Choroid plexus epithelial cell (primary cell): ENCODE measurements around the gene GNAI2.
A peak's percentile ranks its signal among the peaks of the same experiment; 100 is the strongest.

Source experiments
- DNase-seq: peaks from one replicate; pipeline ENCODE4 v3.0.0-alpha.2; 2010; ENCODE audit warnings: low read depth
- H3K4me3 ChIP-seq: 2 replicates; pipeline ENCODE4 v1.5.1; 2011; ENCODE audit warnings: low read depth, mild to moderate bottlenecking, control low read depth, low read length, moderate library complexity
- CTCF ChIP-seq: conservative IDR thresholded peaks from 2 replicates; pipeline ENCODE4 v1.5.1; 2011; ENCODE audit warnings: low read depth, mild to moderate bottlenecking, control low read depth, inconsistent platforms, low read length, moderate library complexity

GNAI2 gene

GRCh38 chr3:50303013-50303815 is 67.2 kb downstream of the GNAI2 start, which contains the start of gene HYAL1:
Gene HYAL1 (minus strand): TSS chr3:50303574. CDS start chr3:50302956, 618 bp downstream.
- no peak within 1 kb of the TSS for H3K4me3 ChIP-seq
- no peak for DNase-seq
- peak; percentile 5 for TF ChIP-seq CTCF

DNA sequence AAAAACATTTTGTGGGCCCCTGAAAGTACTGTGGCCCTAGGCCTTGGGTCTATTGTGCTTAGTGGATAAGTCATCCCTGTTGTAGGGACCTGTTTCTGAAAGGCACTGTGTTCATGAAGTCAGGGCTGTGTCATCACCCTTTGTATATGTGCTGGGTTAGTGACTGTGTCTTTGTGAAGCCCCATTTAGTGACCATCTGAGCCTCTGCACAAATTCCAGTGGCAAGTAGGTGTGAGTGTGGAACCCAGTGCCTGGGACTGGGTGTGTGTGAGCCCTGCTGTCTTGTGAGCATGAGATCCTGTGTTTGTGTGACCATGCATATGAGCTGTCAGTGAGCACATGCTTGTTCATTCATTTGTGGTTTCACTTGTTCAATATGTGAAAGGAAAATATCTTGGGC is 68.6 kb downstream of the GNAI2 start:
- no peak for TF ChIP-seq CTCF
- DNase-seq: no peak

More for the DNA sequence above, 68.6 kb downstream of the GNAI2 start:
- H3K4me3 ChIP-seq: no peak overlapping the region
